ENCODE measurements around the gene NDUFV3.
"Not testable (repeated sequence)": the region's sequence is repeated elsewhere in the genome, so short reads cannot be mapped to it uniquely, and the experiment has no call there.

NDUFV3 gene

GRCh38 chr21:42900446-42900845 is 7.3 kb downstream of the NDUFV3 start:
- DNase-seq (ENCODE audit: low spot score) = no peak

- no peak for DNase-seq (ENCODE audit: low spot score)
Measured at GRCh38 chr21:42903817-42904216, 10.7 kb downstream of the NDUFV3 start.

GRCh38 chr21:42905195-42905594 is 12.1 kb downstream of the NDUFV3 start:
- DNase-seq (ENCODE audit: low spot score) = no peak

- no peak for DNase-seq (ENCODE audit: low spot score)
Measured at GRCh38 chr21:42906233-42906632, 13.1 kb downstream of the NDUFV3 start.

- DNase-seq (ENCODE audit: low spot score) = not testable (repeated sequence)
Measured at GRCh38 chr21:42908484-42908883, 15.4 kb downstream of the NDUFV3 start.

GRCh38 chr21:42911920-42912319 is 18.8 kb downstream of the NDUFV3 start:
- not testable (repeated sequence) for DNase-seq (ENCODE audit: low spot score)

GRCh38 chr21:42913476-42913875 is 20.4 kb downstream of the NDUFV3 start:
- DNase-seq (ENCODE audit: low spot score) = no peak

- DNase-seq (ENCODE audit: low spot score) = no peak
Measured at GRCh38 chr21:42918291-42918690, 25.2 kb downstream of the NDUFV3 start.

GRCh38 chr21:42921927-42922326 is 28.8 kb downstream of the NDUFV3 start:
- no peak for DNase-seq (ENCODE audit: low spot score)

GRCh38 chr21:42922918-42923317 is 29.8 kb downstream of the NDUFV3 start:
- DNase-seq (ENCODE audit: low spot score) = no peak

- DNase-seq (ENCODE audit: low spot score) = peak; percentile 90
Measured at GRCh38 chr21:42923553-42924432, 30.7 kb downstream of the NDUFV3 start.

GRCh38 chr21:42924433-42924751 is 31.3 kb downstream of the NDUFV3 start:
- no peak for DNase-seq (ENCODE audit: low spot score)

- DNase-seq (ENCODE audit: low spot score) = no peak
Measured at GRCh38 chr21:42925114-42925926, 32.2 kb downstream of the NDUFV3 start, which contains the start of gene ERVH48-1. Gene ERVH48-1 (minus strand): TSS chr21:42925630. CDS start chr21:42919006, 6,624 bp downstream.

- not testable (repeated sequence) for DNase-seq (ENCODE audit: low spot score)
Measured at GRCh38 chr21:42927474-42928200, 34.5 kb downstream of the NDUFV3 start.

GRCh38 chr21:42929969-42930368 is 36.9 kb downstream of the NDUFV3 start:
- no peak for DNase-seq (ENCODE audit: low spot score)

GRCh38 chr21:42931560-42932235 is 38.6 kb downstream of the NDUFV3 start:
- no peak for DNase-seq (ENCODE audit: low spot score)

- DNase-seq (ENCODE audit: low spot score) = not testable (repeated sequence)
Measured at GRCh38 chr21:42932378-42933136, 39.4 kb downstream of the NDUFV3 start.

GRCh38 chr21:42933137-42933970 is 40.2 kb downstream of the NDUFV3 start:
- DNase-seq (ENCODE audit: low spot score) = not testable (repeated sequence)

- DNase-seq (ENCODE audit: low spot score) = not testable (repeated sequence)
Measured at GRCh38 chr21:42933973-42934372, 40.9 kb downstream of the NDUFV3 start.

GRCh38 chr21:42936360-42936759 is 43.3 kb downstream of the NDUFV3 start:
- DNase-seq (ENCODE audit: low spot score) = not testable (repeated sequence)

Measured in activated CD4-positive, alpha-beta T cell treated with anti-CD3 and anti-CD28 coated beads, Interleukin-2, Interleukin-4, amounts not matched to agents 100 ng/mL and 50 ng/mL, durations not matched to agents 16 hours and 8 hours (primary cell).